ENCODE measurements around the gene SGCD. TPM values are rescaled to one million over a fixed set of nuclear protein-coding genes. Genes with fewer than 3 reads are reported as not detected.

Gene SGCD
- total and polyA plus RNA-seq, 2 of the 4 experiments (the other 2 are of a cell fraction) = 5.8 to 10.6 TPM

DNA sequence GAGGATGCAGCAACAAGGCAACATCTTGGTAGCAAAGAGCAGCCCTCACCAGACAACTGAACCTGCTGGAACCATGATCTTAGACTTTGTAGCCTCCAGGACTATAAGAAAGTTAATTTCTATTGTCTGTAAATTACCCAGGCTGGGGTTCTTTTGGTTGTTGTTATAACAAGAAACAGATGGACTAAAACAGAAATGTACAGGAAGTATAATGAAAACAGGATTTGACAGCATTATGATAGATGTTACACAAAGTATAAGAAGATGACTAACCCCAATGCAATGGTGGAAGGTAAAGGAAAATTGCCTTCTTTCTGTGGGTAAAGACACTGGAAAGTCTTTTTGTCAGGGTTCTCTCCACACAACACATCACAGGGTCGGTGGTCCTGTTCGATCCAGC is 204.2 kb downstream of the SGCD start:
- no peak overlapping the region for H3K9ac ChIP-seq (ENCODE audit: low read depth, low read length)
- 0 out of 4 replicates have a peak overlapping the region, but pooled peaks of 1 of the 2 experiments have one; percentile 39 for H4K8ac ChIP-seq (ENCODE audit: low read depth in 2 of 2, low read length in 2 of 2)
- no CpG with 5 or more reads among the region's 2 CpGs for WGBS, 2 experiments (ENCODE audit: extremely low coverage in 2 of 2, insufficient read length in 1 of 2)

More for the DNA sequence above, 204.2 kb downstream of the SGCD start:
- H3K56ac ChIP-seq (ENCODE audit: extremely low read depth, insufficient read depth, low read length) = no peak overlapping the region
- H3K18ac ChIP-seq (ENCODE audit: low read depth, low read length) = peak overlapping the region; percentile 71
- H3K27ac ChIP-seq (ENCODE audit: insufficient read depth, low read length) = peak overlapping the region; percentile 88; the same call in 1 of the 2 replicates
- in situ Hi-C loops (cut with MboI; ENCODE audit: low sequenced_read_pairs) (no loop called here), dilution Hi-C loops (cut with HindIII; ENCODE audit: low sequenced_read_pairs, unreplicated experiment) (no loop called here), intact Hi-C loops (cut with micrococcal nuclease) (no loop called here)
- H3K4ac ChIP-seq (ENCODE audit: low read depth, low read length) = peak overlapping the region; percentile 21; the same call in 1 of the 2 replicates
- no peaks in the 10 kb centered on the region for H3K27me3 ChIP-seq (ENCODE audit: control insufficient read depth, insufficient read depth, low read length)
- H3K36me3 ChIP-seq (ENCODE audit: control insufficient read depth, insufficient read depth, low read length) = peaks cover 2% of the 10 kb centered on the region; the same call in 1 of the 2 replicates
- no TSS peak for BruUV-seq (replicated peaks)
- no peaks in the 10 kb centered on the region for H3K9me1 ChIP-seq (ENCODE audit: insufficient read depth, low read length)
- H3K4me3 ChIP-seq (ENCODE audit: insufficient read depth, low read depth, low read length) = no peak overlapping the region
- peaks cover 8% of the 10 kb centered on the region for H3K4me1 ChIP-seq (ENCODE audit: control insufficient read depth, insufficient read depth, low read length)
- H3K14ac ChIP-seq (replicated peaks; ENCODE audit: low read depth, low read length) = no peak overlapping the region
- H2BK5ac ChIP-seq (ENCODE audit: low read depth, low read length, poor library complexity, severe bottlenecking) = no peak overlapping the region
- H3K79me1 ChIP-seq (ENCODE audit: low read depth in 1 of 2, low read length in 2 of 2) = 0 out of 4 replicates have a peak, but pooled peaks cover 0 to 2% of the 10 kb centered on the region in 2 experiments
- H3K23ac ChIP-seq (ENCODE audit: low read depth, low read length) = no peak overlapping the region
- 0 out of 2 replicates have a peak overlapping the region, but pooled peaks have one; percentile 14 for H2BK120ac ChIP-seq (ENCODE audit: low read depth, low read length)
- peak overlapping the region; percentile 11; the same call in 1 of the 2 replicates for H2BK20ac ChIP-seq (ENCODE audit: low read depth, low read length)
- no peaks in the 10 kb centered on the region for H3K9me3 ChIP-seq (ENCODE audit: control insufficient read depth, insufficient read depth, low read length)
- DNase-seq = peak; percentile 62
- no peak for TF ChIP-seq BHLHE40 (IDR thresholded peaks at IDR 0.05; ENCODE audit: low read depth, low read length)
- no peak overlapping the region for H3K4me2 ChIP-seq (ENCODE audit: low read depth, low read length)
- H2BK15ac ChIP-seq (ENCODE audit: low read depth, low read length) = no peak overlapping the region
- H2AFZ ChIP-seq (replicated peaks; ENCODE audit: low read length, poor library complexity) = no peak overlapping the region
- H4K5ac ChIP-seq (ENCODE audit: low read depth, low read length) = peak overlapping the region; percentile 74
- ChIA-PET CTCF (no interaction called here), POLR2A (ENCODE audit: unreplicated experiment) (no interaction called here)
- no peak overlapping the region for H2AK9ac ChIP-seq (replicated peaks; ENCODE audit: low read depth, low read length, poor library complexity)
- peak overlapping the region; percentile 0; the same call in 1 of the 2 replicates for H2AK5ac ChIP-seq (ENCODE audit: low read depth, low read length)
- peak overlapping the region; percentile 3; the same call in 1 of the 2 replicates for H4K91ac ChIP-seq (ENCODE audit: insufficient read depth, low read depth, low read length)
- no peak; the same call in 1 of the 2 replicates for ATAC-seq (ENCODE audit: low read depth)
- no peaks in the 10 kb centered on the region for H4K20me1 ChIP-seq (ENCODE audit: insufficient read depth, low read length)

Data from IMR-90 (cell line).